Adrenal gland (tissue), 12 donors: ENCODE measurements around the gene ABI1. TPM values are rescaled to one million over a fixed set of nuclear protein-coding genes. Genes with fewer than 3 reads are reported as not detected.

ENCODE experiments used
- DNase-seq, 7 donors: peaks; one replicate each; pipeline ENCODE4 v3.0.0-alpha.2; 2019 to 2020
- H3K27ac ChIP-seq, 5 donors: fragments of 200-600 bp; sonication (generic) in 4 of 5; 1 replicate in 3 of 5; 2 replicates in 2 of 5; pipeline versions ENCODE4 v1.5.1 to v1.8.0; 2016 to 2020; ENCODE audit warnings: mild to moderate bottlenecking in 1 of 5
- H3K27me3 ChIP-seq: fragments of 200-600 bp; 2 replicates; pipeline ENCODE4 v1.8.0; 2021
- H3K36me3 ChIP-seq, 2 donors: fragments of 200-600 bp; replicated peaks in 1 of 2; 1 replicate in 1 of 2; 2 replicates in 1 of 2; pipeline versions ENCODE4 v1.5.1 to v1.8.0; 2018 to 2022
- H3K4me1 ChIP-seq, 2 donors: fragments of 200-600 bp; replicated peaks in 1 of 2; 1 replicate in 1 of 2; 2 replicates in 1 of 2; pipeline versions ENCODE4 v1.5.1 to v1.8.0; 2018 to 2021
- H3K4me3 ChIP-seq, 4 donors: fragments of 200-600 bp; sonication (generic) in 3 of 4; one replicate each; pipeline ENCODE4 v1.5.1; 2016 to 2018
- H3K9me3 ChIP-seq, 3 donors: fragments of 200-600 bp; sonication (generic) in 1 of 3; replicated peaks in 1 of 3; 1 replicate in 2 of 3; 2 replicates in 1 of 3; pipeline versions ENCODE4 v1.5.1 to v1.8.0; 2016 to 2021
- POLR2A ChIP-seq, 2 donors: fragments of 450-650 bp; IDR thresholded peaks; one replicate each; pipeline ENCODE4 v1.6.1; 2017; ENCODE audit warnings: antibody characterized with exemption in 2 of 2, mild to moderate bottlenecking in 2 of 2, moderate library complexity in 1 of 2
- WGBS, 4 donors: extraction: QIAGEN DNeasy Blood & Tissue Kit in 2 of 4; methylation state at CpG; one replicate each; pipeline versions ENCODE4 v1.1.5 to v1.1.7; 2013 to 2017; 5-methylcytosine and 5-hydroxymethylcytosine counted together
- intact Hi-C, 2 donors: fragments of 100-400 bp; cut with DNase I; formaldehyde crosslinking; loops; one replicate each; pipeline versions ENCODE4 v1.14.1 to v1.15.0; 2022 to 2023
- polyA plus RNA-seq, 3 donors: library from polyadenylated mRNA; stranded (reverse); fragments of 200-250 nt in 2 of 3; fragments of 350-450 nt in 1 of 3; fragmentation: Illumina TruSeq in 1 of 3; extraction: RNeasy Lipid Tissue Mini Kit (QIAGEN cat#74804) in 1 of 3; gene quantifications; one replicate each; pipeline ENCODE4 v1.2.3, GENCODE V29; 2013 to 2014
- small RNA-seq, 2 donors: library from RNA; depleted of rRNA; stranded (forward); fragments of <200 nt; gene quantifications; one replicate each; pipeline ENCODE3, GENCODE V24; 2016
- total RNA-seq, 9 donors: library from RNA; depleted of rRNA in 4 of 9; stranded (reverse); fragments of >200 nt in 4 of 9; fragments of 120-200 nt in 1 of 9; fragmentation: NEBNext Ultra II Directional in 1 of 9; extraction: Animal tissue kit (Norgen Biotek cat#: 25700) in 1 of 9; gene quantifications; one replicate each; pipeline versions ENCODE4 v1.1.0 to v1.2.4, GENCODE V29; 2013 to 2023
- TF ChIP-seq, protein P1 (sequence below), 6 experiments: fragments of 450-650 bp in 4 of 6; fragments of 200-600 bp in 2 of 6; sonication (generic) in 1 of 6; IDR thresholded peaks; 1 replicate in 5 of 6; 2 replicates in 1 of 6; pipeline versions ENCODE4 v1.5.1 to v1.8.0; 2016 to 2021; ENCODE audit warnings: antibody characterized with exemption in 6 of 6, mild to moderate bottlenecking in 2 of 6, moderate library complexity in 1 of 6
- donor health status: healthy with polysubstance abuse.
- donor health status: Bipolar disorder and iron deficiency.
- donor health status: DM: yes; HTN: yes; CAD: no.
- donor health status: DM: no; HTN: no; CAD: no.
- donor health status: DM: no; HTN: no; CAD: no.
- donor health status: DM: yes; HTN: yes; CAD: no.

ABI1 gene
- total and polyA plus RNA-seq, 12 donors, result 13.3 to 38.9 (median 31.1) TPM

DNA sequence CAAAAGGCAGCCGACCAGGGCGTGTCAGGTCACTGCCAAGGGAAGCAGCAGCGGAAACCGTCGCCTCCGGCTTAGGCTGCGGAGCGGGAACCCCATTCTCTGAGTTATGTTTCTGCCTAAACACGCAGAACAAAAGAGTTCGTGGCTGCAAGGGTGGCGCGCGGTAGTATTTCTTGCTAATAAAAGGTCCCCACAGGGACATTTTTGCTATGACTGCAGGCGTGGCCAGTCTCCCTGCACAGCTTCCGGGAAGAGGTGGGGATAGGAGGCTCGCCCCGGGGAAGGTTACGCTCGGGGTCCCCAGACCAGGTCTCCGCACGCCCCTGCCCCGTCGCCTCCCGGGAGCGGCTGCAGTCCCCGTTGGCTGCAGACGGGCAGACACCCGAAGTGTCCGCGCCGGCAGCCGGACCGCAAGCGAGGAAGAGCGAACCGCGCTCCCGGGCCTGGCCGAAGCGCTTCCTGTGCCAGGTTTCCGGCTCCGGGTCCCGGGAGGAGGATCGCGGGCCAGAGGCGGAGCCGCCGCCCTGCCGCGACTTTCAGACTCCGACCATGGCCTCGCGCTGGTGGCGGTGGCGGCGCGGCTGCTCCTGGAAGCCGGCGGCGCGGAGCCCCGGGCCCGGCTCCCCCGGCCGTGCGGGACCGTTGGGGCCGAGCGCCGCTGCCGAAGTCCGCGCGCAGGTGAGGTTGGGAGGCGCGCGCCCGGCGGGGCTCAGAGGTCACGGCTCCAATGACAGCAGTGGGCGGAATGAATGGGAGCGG lies 163.4 kb downstream of the ABI1 start, which contains the start of gene PDSS1:
Gene PDSS1, plus strand, starts transcription at position 539 of the 759 bp plus-strand sequence. Its CDS starts 11 bp downstream, at position 550.
- H3K27me3 ChIP-seq, result no peaks in the 10 kb centered on the region
- TF ChIP-seq, protein P1, sequence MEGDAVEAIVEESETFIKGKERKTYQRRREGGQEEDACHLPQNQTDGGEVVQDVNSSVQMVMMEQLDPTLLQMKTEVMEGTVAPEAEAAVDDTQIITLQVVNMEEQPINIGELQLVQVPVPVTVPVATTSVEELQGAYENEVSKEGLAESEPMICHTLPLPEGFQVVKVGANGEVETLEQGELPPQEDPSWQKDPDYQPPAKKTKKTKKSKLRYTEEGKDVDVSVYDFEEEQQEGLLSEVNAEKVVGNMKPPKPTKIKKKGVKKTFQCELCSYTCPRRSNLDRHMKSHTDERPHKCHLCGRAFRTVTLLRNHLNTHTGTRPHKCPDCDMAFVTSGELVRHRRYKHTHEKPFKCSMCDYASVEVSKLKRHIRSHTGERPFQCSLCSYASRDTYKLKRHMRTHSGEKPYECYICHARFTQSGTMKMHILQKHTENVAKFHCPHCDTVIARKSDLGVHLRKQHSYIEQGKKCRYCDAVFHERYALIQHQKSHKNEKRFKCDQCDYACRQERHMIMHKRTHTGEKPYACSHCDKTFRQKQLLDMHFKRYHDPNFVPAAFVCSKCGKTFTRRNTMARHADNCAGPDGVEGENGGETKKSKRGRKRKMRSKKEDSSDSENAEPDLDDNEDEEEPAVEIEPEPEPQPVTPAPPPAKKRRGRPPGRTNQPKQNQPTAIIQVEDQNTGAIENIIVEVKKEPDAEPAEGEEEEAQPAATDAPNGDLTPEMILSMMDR (IDR thresholded peaks at IDR 0.05), result no peak
- TF ChIP-seq POLR2A (IDR thresholded peaks at IDR 0.05), result peak in 1 of 2 donors; percentile 48
- H3K27ac ChIP-seq, result peak within 1 kb of the TSS in 4 of 5 donors; percentile 76 to 97 (median 83)
- H3K9me3 ChIP-seq, result no peaks in the 10 kb centered on the region
- peak within 1 kb of the TSS; percentile 2 to 100 (median 83) for H3K4me3 ChIP-seq
- intact Hi-C loops, result no loop called here
- DNase-seq, result peak; percentile 65 to 82 (median 74)
- WGBS, 4 donors, result 0 to 1% (median 0%) methylated on average over 32 to 82 of the region's 82 CpGs
- H3K4me1 ChIP-seq, result peaks cover 4 to 8% of the 10 kb centered on the region in 2 donors
- H3K36me3 ChIP-seq, result no peaks in the 10 kb centered on the region

DNA sequence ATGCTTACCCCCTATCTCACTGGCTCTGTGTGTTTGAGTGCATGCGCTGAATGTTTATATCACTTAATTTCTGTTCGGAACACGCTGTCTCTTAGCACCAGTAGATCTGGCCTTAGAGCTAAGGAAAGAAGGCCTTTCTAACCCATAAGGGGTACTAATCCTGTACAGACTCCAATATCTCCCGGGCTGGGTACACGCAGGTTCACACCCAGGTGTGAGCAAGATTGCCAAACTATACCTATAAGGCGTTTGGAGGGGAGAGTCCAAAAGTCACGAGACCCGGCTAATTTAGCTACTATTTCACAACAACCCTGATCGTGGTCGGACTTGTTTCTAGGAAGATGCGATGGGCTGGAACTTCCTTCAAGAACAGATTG lies 164.0 kb downstream of the ABI1 start:
- Histone ChIP-seq H3K27ac (peak overlapping the region in 4 of 5 donors; percentile 76 to 97 (median 83)), H3K27me3 (no peaks in the 10 kb centered on the region), H3K4me3 (peak overlapping the region; percentile 2 to 100 (median 83)), H3K36me3 (no peaks in the 10 kb centered on the region), H3K9me3 (no peaks in the 10 kb centered on the region), H3K4me1 (peaks cover 4 to 8% of the 10 kb centered on the region in 2 donors)
- no peak for TF ChIP-seq POLR2A (IDR thresholded peaks at IDR 0.05)
- TF ChIP-seq, protein P1 (IDR thresholded peaks at IDR 0.05), result no peak
- intact Hi-C loops, result no loop called here
- WGBS, 4 donors, result 20 to 31% (median 23%) methylated on average over 8 to 11 of the region's 11 CpGs
- DNase-seq, result no peak

Small RNAs within 50 kb of the gene (small RNA-seq; reads per million reads assigned to genes)
- gene RF00191 (0 reads per million in 2 donors), gene RNU6-946P (0 reads per million in 2 donors)

Other genes starting within 250 kb of the ABI1 start
- gene PDSS1, start 163.3 kb downstream of the ABI1 start, total RNA-seq, result 1 to 10 TPM; 1.2 to 5.3 (median 3.0) TPM
- 1 to 10 TPM; 4.3 to 7.4 (median 4.7) TPM for gene PDSS1, start 163.3 kb downstream of the ABI1 start, polyA plus RNA-seq
- gene ANKRD26, start 239.5 kb upstream of the ABI1 start, total RNA-seq, result 10 to 100 TPM in 3 of 9 donors, 1 to 10 TPM in 6; 1.7 to 21.1 (median 6.4) TPM
- gene ANKRD26, start 239.5 kb upstream of the ABI1 start, polyA plus RNA-seq, result 1 to 10 TPM; 3.4 to 7.6 (median 3.8) TPM